HFF-Myc (cell line): ENCODE data around the gene FAM53A.
"Not testable (repeated sequence)": the region's sequence is repeated elsewhere in the genome, so short reads cannot be mapped to it uniquely, and the experiment has no call there.

Experiments
- DNase-seq: peaks from one replicate; pipeline ENCODE4 v3.0.0-alpha.2; 2011; ENCODE audit warnings: low read depth; ENCODE audit errors: extremely low read depth
- H3K4me3 ChIP-seq: replicated peaks from 2 replicates; pipeline ENCODE4 v1.5.1; 2011; ENCODE audit warnings: low read depth, mild to moderate bottlenecking, control low read depth, low read length
- TF ChIP-seq, protein P1 (sequence below): IDR thresholded peaks from 2 replicates; pipeline ENCODE4 v1.5.1; 2012; ENCODE audit warnings: mild to moderate bottlenecking, low read depth, low read length, control low read depth; ENCODE audit errors: missing control alignments

FAM53A gene

GRCh38 chr4:1678244-1678643 lies 5.9 kb downstream of the FAM53A start:
- TF ChIP-seq, protein P1, sequence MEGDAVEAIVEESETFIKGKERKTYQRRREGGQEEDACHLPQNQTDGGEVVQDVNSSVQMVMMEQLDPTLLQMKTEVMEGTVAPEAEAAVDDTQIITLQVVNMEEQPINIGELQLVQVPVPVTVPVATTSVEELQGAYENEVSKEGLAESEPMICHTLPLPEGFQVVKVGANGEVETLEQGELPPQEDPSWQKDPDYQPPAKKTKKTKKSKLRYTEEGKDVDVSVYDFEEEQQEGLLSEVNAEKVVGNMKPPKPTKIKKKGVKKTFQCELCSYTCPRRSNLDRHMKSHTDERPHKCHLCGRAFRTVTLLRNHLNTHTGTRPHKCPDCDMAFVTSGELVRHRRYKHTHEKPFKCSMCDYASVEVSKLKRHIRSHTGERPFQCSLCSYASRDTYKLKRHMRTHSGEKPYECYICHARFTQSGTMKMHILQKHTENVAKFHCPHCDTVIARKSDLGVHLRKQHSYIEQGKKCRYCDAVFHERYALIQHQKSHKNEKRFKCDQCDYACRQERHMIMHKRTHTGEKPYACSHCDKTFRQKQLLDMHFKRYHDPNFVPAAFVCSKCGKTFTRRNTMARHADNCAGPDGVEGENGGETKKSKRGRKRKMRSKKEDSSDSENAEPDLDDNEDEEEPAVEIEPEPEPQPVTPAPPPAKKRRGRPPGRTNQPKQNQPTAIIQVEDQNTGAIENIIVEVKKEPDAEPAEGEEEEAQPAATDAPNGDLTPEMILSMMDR: no peak
- H3K4me3 ChIP-seq: no peak overlapping the region
- no peak for DNase-seq

GRCh38 chr4:1676605-1677525 lies 7.2 kb downstream of the FAM53A start:
- TF ChIP-seq, protein P1: no peak
- DNase-seq: no peak
- H3K4me3 ChIP-seq: no peak overlapping the region

GRCh38 chr4:1675802-1676137 lies 8.3 kb downstream of the FAM53A start:
- no peak overlapping the region for H3K4me3 ChIP-seq
- TF ChIP-seq, protein P1: no peak

DNA sequence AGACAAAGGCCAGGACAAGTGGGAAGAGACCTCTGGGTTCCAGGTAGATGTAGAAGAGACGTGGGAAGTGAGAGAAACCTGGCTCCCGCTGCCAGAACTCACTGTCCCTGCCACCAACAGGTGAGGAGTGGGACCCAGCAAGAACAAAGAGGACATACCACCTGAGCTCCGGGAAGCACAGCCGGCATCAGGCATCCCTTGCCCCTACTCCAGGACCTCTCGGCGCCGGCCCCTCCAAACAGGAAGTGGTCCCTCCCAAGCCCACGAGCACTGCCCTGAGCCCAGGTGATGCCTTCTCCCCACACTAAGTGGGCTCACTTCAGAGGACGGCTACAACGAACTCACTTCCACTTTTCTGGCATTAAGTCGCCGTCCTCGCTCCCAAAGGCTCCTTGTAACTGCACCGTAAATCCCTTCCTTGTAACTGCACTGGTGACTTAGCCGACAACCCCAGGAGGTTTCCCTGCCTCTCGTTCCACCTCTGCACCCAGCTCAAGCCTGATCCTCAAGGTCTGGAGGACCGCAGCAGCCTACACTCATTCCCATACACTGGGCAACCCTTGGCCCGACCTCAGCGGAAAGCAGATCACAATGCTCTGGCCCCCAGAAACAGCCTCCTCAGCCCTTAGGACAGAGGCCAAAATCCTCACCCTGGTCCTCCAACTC lies 8.8 kb downstream of the FAM53A start:
- TF ChIP-seq, protein P1: no peak
- H3K4me3 ChIP-seq: no peak overlapping the region
- DNase-seq: no peak

More at GRCh38 chr4:1675802-1676137, 8.3 kb downstream of the FAM53A start:
- DNase-seq: no peak

DNA sequence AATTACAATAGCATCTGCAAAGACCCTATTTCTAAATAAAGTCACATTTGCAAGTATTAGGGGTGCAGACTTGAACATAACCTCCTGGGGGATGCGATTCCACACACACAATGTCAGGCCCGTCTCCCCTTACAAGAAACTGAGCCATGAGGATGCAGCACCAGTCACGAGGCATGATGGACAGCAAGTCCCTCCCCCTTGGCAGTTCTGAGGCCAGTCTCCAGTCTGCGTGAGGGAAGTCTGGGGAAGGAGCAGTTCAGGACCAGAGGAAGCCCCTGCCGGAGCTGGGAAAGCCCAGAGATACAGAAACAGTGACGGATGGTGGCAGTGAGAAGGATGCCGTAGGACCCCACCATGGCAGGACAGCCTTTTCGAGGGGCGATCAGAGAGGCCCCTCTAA lies 9.4 kb downstream of the FAM53A start:
- DNase-seq: no peak
- no peak overlapping the region for H3K4me3 ChIP-seq
- TF ChIP-seq, protein P1: no peak

DNA sequence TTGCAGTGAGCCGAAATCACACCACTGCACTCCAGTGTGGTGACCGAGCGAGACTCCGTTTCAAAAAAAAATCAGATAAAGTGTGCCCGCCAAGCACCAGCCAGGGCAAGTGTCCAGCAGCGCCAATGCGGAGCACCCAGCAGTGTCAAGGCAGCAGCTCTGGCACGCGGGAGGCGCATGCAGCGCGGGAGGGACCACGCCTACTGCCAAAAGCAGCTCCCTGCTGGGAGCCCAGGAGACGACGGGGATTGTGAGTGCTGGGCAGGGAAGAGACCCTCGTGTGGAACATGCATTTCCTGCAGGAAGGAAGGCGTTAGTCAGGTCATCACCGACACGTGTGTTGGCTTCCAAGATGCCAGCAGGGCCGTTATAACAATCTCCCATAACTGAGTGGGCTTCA lies 10.4 kb downstream of the FAM53A start:
- TF ChIP-seq, protein P1: no peak
- DNase-seq: no peak
- no peak overlapping the region for H3K4me3 ChIP-seq

- not testable (repeated sequence) for H3K4me3 ChIP-seq, DNase-seq
These were observed 13.1 kb downstream of the FAM53A start for GRCh38 chr4:1671011-1671410.
